Measurements from ENCODE around the gene PTPN22.

GRCh38 chr1:113918243-113918642 is 46.7 kb upstream of the PTPN22 start:
- TF ChIP-seq, protein P1, sequence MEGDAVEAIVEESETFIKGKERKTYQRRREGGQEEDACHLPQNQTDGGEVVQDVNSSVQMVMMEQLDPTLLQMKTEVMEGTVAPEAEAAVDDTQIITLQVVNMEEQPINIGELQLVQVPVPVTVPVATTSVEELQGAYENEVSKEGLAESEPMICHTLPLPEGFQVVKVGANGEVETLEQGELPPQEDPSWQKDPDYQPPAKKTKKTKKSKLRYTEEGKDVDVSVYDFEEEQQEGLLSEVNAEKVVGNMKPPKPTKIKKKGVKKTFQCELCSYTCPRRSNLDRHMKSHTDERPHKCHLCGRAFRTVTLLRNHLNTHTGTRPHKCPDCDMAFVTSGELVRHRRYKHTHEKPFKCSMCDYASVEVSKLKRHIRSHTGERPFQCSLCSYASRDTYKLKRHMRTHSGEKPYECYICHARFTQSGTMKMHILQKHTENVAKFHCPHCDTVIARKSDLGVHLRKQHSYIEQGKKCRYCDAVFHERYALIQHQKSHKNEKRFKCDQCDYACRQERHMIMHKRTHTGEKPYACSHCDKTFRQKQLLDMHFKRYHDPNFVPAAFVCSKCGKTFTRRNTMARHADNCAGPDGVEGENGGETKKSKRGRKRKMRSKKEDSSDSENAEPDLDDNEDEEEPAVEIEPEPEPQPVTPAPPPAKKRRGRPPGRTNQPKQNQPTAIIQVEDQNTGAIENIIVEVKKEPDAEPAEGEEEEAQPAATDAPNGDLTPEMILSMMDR (IDR thresholded peaks at IDR 0.05), result no peak
- TF ChIP-seq EP300 (IDR thresholded peaks at IDR 0.05) (no peak), POLR2A (IDR thresholded peaks at IDR 0.05) (no peak)
